ENCODE measurements around the gene GLUL.

Gene GLUL

DNA sequence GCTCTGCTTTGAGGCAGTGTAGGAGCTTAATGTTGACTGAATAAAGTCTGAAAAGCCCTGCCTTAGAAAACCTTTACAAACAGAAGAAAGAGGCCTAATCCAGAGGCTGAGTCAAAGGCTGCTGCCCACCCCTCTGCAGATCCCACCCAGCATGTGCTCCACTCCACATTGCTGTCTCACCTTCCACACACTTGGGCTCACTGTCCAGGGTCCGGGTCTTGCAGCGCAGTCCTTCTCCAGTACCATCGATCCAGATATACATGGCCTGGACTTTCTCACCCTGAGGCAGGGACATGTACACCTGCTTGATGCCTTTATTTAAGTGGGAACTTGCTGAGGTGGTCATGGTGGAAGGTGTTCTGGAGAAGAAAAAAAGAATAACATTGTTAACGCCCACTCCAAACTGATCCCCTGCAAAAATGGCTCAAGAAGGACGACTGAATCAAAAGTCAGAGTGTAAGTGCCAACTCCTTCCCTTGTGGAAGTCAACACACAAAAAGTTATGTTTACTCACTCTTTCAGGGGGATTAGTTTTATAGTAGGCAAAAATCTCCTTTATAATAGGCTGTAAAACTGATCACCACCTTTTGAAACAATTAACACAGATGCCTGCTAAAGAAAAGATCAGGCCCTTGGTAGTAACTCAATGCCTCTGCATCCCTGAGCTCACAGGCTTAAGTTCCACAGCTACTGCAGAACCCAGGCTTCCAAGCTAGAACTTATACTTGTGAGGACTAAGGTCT is 3.0 kb downstream of the GLUL start:
- H3K4me3 ChIP-seq (ENCODE audit: control insufficient read depth, low read depth, low read length): no peak overlapping the region; the same call in none of the 2 replicates
- no peak for DNase-seq (ENCODE audit: low read depth)
- no peak for TF ChIP-seq CTCF (IDR thresholded peaks at IDR 0.05; ENCODE audit: control insufficient read depth, insufficient read depth, low read depth, low read length, missing control alignments)

GRCh38 chr1:182387566-182387965 is 4.0 kb downstream of the GLUL start:
- DNase-seq (ENCODE audit: low read depth): no peak
- no peak overlapping the region for H3K4me3 ChIP-seq (ENCODE audit: control insufficient read depth, low read depth, low read length)

DNA sequence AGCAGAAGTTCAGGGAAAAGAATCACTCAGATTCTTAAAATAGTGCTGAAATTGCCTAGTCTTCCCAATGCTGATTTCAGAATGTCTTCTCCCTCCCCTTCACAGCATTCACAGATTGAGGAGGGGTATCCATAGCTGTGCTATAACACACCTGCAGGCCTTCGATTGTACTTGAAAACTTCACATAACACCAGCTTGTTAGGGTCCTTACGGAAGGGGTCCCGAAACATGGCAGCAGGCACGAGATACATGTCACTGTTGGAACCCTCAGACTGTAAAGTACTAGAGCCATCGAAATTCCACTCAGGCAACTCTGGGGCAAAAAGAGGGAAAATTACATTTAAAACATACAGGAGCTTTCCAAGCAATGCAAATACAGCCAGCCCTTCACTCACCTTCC is 4.6 kb downstream of the GLUL start:
- no peak for TF ChIP-seq CTCF (IDR thresholded peaks at IDR 0.05; ENCODE audit: control insufficient read depth, insufficient read depth, low read depth, low read length, missing control alignments)
- H3K4me3 ChIP-seq (ENCODE audit: control insufficient read depth, low read depth, low read length): no peak overlapping the region
- DNase-seq (ENCODE audit: low read depth): no peak

More at GRCh38 chr1:182387566-182387965, 4.0 kb downstream of the GLUL start:
- TF ChIP-seq CTCF (IDR thresholded peaks at IDR 0.05; ENCODE audit: control insufficient read depth, insufficient read depth, low read depth, low read length, missing control alignments): no peak

GRCh38 chr1:182385885-182386853 is 5.4 kb downstream of the GLUL start:
- H3K4me3 ChIP-seq (ENCODE audit: control insufficient read depth, low read depth, low read length): no peak overlapping the region
- no peak for TF ChIP-seq CTCF (IDR thresholded peaks at IDR 0.05; ENCODE audit: control insufficient read depth, insufficient read depth, low read depth, low read length, missing control alignments)

GRCh38 chr1:182384387-182384960 is 7.1 kb downstream of the GLUL start:
- DNase-seq (ENCODE audit: low read depth): no peak
- H3K4me3 ChIP-seq (ENCODE audit: control insufficient read depth, low read depth, low read length): no peak overlapping the region
- TF ChIP-seq CTCF (IDR thresholded peaks at IDR 0.05; ENCODE audit: control insufficient read depth, insufficient read depth, low read depth, low read length, missing control alignments): no peak

More at GRCh38 chr1:182385885-182386853, 5.4 kb downstream of the GLUL start:
- DNase-seq (ENCODE audit: low read depth): no peak

- no peak for DNase-seq (ENCODE audit: low read depth)
- H3K4me3 ChIP-seq (ENCODE audit: control insufficient read depth, low read depth, low read length): no peak overlapping the region
- no peak for TF ChIP-seq CTCF (IDR thresholded peaks at IDR 0.05; ENCODE audit: control insufficient read depth, insufficient read depth, low read depth, low read length, missing control alignments)
These were observed 7.7 kb downstream of the GLUL start for GRCh38 chr1:182383934-182384333.
